Femur (tissue), 1 donor: ENCODE data around the gene FSTL4.
"Not testable (repeated sequence)": the region's sequence is repeated elsewhere in the genome, so short reads cannot be mapped to it uniquely, and the experiment has no call there.

Experiments
- DNase-seq: peaks from one replicate; pipeline ENCODE4 v3.0.0-alpha.2; 2017

Gene FSTL4

GRCh38 chr5:133205649-133206048, 406.7 kb downstream of the FSTL4 start:
- no peak for DNase-seq

GRCh38 chr5:133205204-133205603, 407.1 kb downstream of the FSTL4 start:
- no peak for DNase-seq

DNA sequence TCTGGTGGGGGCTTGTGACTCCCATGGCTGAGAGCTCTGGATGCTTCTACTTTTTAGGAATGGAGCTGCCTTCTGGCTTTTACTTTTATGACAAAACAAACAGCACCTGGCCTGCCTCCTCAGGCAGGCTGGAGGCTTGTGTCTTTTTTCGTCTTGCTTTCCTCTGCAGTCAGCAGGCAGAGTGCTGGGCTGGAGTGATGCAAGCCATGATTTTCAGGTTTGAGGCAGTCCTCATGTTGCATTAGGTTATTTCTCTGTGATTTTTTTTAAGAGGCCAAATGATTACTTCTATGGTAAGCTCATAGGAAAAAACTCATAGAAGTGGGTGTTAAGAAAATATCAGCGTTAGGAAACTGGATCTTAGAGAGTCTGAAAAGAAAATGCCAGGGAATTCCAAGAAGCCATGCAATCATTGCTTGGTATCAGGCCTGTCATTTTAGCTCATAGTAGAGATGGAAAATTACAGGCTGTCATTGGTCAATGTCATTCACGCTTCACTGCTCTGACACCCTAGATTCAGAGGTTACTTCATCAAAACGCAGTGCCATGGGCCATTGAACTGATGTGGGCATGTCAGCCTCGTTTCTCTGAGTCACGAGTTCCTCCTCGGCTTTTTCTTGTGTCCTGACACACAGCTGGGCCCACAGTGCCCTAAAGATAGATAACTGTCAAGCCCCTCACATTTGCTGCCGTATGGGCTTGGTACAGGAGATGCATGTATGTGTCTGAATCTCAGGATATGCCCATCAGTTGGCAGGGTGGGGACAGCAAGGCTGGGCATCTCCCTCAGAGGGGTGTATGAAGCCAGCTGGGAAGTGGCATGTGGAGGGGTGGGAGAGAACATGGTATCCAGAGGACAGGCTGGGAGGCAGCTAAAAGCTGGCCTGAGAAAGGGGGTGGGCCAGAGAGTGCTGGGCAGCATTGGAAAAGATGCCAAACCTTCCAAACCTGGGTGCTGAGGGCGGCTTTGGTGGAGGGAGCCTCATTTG, 408.7 kb downstream of the FSTL4 start:
- DNase-seq = no peak

GRCh38 chr5:133202066-133202665, 410.2 kb downstream of the FSTL4 start:
- no peak for DNase-seq

DNA sequence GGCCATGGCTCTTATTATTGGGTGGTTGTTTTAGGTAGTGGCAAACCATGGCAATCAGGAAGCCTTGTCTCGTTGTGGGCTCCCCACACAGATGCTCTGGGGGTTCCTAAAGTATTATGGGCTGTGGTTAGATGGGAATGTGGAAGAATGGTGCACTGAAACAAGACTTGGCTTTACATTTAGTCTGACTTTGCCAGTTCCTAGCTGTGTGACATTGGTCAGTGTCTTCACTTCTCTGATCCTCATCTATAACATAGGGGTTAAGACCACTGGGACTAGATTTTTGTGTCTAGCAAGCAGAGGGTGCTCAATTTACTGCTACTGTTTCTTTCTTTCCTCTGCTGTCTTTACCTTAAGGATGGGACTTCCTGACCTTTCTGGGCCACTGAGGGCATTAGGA, 411.0 kb downstream of the FSTL4 start:
- DNase-seq = no peak

GRCh38 chr5:133200256-133200655, 412.1 kb downstream of the FSTL4 start:
- DNase-seq = no peak

DNA sequence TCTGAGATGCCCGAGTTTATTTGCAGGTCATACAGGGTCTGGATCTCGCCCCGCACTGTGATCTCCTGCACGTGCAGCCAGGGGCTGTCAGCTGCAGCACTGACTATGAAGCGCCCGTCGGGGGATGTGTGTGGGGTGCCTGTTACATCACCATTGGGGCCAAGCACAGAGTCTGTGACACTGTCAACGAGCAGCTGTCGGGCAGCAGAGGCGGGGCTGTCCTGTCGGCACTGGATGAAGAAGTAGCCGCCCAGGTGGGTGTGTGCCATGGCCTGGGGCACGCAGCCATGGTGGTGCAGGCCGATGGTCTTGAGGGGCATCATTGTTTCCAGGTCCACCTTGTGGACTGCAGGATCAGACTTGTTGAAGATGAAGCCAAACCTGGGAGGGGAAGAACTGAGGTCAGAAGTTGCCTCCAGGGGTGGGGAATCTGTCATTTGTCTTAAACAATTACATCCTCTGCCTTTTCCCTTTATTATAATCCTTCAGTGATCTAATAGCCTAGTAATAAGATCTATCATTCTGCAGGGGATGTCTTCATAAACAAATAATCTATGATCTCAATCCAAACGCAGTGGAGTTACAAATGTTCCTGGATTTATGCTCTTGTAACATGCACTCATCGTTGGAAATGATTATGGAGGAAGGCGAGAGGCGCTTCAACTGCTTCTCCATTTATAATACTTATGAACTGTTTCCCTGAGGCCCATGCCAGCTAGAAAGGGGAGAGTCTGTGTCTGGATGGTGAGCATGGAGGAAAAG, 412.7 kb downstream of the FSTL4 start:
- DNase-seq = no peak

DNA sequence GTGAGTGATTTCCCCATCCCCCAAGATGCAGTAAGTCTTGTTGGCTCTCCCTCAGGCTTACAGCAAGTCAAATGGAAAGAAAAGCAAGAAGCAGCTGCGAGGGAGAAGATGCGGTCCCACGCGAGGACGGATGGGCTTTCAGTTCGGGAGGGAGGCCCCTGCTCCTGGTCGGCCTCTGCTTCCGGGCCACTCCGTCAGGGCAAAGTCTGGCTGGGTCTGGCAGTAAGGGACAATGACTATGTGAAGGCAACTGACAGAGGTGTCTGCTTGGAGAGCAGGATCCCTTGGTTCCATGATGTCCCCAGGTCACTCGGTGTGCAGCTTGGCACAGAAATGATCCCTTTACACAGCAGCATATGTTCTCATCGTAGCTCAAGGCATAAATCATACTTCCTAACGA, 413.8 kb downstream of the FSTL4 start:
- DNase-seq = no peak

GRCh38 chr5:133196441-133197085, 415.8 kb downstream of the FSTL4 start:
- no peak for DNase-seq

DNA sequence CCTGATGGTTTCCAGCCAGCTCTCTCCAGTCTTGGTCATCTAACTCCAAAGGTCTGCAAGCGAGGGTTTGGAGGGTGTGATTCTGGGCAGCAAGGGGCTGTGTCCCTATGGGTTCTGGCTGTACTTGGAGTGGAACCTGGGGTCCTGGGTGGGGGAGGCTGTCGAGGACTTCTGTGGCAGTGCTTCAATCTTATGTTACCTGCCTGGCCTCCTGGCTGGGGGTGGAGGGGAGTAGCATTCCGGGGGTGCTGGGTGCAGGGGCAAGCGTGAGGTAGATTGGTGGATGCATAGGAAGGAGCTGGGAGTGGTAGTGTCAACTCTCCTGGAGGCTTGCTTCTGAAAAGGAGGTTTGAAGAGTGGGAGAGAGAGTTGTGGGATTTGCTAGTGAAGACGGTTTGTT, 417.1 kb downstream of the FSTL4 start:
- DNase-seq = no peak

GRCh38 chr5:133193794-133194193, 418.5 kb downstream of the FSTL4 start:
- DNase-seq = no peak

DNA sequence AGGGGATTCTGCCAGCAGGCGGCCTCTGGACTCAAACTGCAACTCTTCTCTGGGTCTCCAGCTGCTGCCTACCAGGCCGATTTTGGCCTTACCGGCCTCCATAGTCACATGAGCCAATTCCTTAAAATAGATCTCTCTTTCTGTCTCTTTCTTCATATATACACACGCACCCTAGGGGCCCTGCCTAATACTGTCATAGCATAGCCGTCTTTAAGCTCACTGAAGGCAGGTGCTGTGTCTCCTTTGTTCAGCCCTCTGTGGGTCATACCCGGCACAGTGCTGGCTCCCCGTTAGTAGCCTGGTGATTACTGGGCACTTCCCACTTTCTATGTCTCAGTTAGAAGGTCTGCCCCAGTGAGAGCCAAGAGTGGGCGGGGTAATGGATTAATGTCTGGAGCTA, 419.6 kb downstream of the FSTL4 start:
- DNase-seq = no peak

DNA sequence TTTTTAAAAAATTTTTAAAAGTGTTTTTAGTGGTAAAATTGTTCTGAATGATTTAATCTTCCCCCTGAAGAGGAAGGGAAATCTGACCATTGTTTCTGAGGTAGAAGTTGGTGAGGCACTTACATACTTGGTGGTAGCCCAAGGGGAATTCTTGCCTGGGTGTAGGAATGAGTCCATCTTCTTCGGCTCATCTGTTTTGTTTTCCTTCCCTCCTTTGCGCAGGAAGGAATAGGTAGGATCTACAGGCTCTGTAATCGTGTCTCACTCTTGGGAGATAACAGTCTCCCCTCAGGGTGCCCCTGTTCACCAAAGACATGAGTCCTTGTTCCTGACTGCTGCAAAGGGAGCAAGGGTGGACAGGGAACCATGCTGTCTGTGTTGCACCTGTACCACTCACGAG, 422.5 kb downstream of the FSTL4 start:
- no peak for DNase-seq

GRCh38 chr5:133179405-133179804, 432.9 kb downstream of the FSTL4 start:
- DNase-seq = no peak

- DNase-seq = not testable (repeated sequence)
Observed at GRCh38 chr5:133170756-133171387, 441.5 kb downstream of the FSTL4 start.

DNA sequence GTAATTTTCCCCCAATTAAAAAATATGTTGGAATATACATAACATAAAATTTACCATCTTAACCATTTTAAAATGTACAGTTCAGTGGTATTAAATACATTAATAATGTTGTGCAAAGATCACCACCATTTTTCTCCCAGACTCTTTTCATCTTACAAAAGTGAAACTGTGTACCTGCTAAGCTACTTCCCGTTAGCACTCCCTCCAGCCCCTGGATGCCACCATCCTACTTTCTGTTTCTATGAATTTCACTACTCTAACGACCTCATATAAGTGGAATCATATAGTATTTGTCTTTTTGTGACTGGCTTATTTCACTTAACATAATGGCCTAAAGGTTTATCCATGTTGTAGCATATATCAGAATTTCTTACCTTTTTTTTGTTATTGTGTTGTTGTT, 447.6 kb downstream of the FSTL4 start:
- no peak for DNase-seq

- no peak for DNase-seq
Observed at GRCh38 chr5:133163839-133164238, 448.5 kb downstream of the FSTL4 start.

- DNase-seq = no peak
Observed at GRCh38 chr5:133159543-133159942, 452.8 kb downstream of the FSTL4 start.

- DNase-seq = no peak
Observed at GRCh38 chr5:133155326-133155969, 456.9 kb downstream of the FSTL4 start.

DNA sequence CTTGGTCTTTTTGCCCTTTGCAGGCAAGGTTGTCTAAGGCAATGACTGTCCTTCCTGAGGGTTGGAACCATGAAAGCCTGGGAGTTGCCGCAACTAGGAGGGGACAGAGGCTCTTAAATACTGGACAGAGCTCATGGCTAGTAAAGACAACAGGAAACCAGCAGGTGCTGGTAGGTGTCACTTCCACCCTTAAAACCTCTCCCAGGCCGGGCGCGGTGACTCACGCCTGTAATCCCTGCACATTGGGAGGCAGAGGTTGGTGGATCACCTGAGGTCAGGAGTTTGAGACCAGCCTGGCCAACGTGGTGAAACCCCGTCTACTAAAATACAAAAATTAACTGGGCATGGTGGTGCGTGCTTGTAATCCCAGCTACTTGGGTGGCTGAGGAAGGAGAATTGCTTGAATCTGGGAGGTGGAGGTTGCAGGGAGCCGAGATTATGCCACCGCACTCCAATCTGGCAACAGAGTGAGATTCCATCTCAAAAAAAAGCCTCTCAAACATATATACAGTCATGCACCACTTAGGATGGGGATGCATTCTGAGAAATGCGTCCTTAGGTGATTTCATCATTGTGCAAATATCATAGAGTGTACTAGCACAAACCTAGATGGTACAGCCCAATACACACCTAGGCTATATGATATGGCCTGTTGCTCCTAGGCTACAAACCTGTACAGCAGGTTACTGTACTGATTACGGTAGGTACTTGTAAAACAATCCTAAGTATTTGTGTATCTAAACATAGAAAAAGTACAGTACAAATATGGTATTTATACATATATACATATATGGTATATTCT, 457.9 kb downstream of the FSTL4 start:
- DNase-seq = no peak

DNA sequence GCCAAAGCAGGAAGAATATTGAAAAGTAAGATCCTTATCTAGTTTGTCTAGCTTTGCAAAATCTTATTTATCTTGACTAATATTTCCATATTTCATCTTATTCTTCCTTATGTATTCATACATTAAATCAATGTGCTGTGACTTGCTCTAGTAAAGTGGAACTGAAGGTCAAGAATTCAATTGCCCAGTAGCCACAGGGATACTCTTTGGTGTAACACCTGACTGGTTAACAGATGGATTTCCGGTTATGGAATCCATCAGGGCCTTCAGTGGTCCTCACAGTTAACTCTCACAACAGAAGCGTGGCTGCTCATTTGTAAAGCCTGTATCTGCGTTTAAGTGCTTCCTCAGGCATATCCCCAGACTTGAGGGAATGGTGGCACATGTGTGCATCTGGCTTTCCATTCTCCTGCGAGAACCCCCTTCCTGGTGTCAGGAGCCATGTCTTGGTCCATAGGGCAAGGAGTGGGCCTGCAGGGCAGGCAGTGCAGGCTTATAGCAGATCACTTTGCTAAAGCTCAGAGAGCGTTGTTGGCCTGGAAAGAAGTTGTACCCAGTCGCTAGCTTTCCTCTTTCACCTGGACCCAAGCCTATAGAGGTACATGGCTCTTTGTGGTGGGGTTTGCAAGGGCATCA, 461.3 kb downstream of the FSTL4 start:
- DNase-seq = no peak
